DMS114 treated with DMSO at 0.1 percent for 48 hours (cell line): ENCODE measurements around the gene RAD9B.
"Not testable (repeated sequence)": the region's sequence is repeated elsewhere in the genome, so short reads cannot be mapped to it uniquely, and the experiment has no call there.

Experiments used
- DNase-seq: peaks from one replicate; lab custom pipeline; 2025; ENCODE audit not compliant: unreplicated experiment; lab: John Stamatoyannopoulos, UW

The RAD9B gene

GRCh38 chr12:110520876-110521712 is 19.0 kb downstream of the RAD9B start:
- not testable (repeated sequence) for DNase-seq

GRCh38 chr12:110528277-110528839 is 26.2 kb downstream of the RAD9B start:
- no peak for DNase-seq

- DNase-seq: no peak
Observed at GRCh38 chr12:110530511-110530910, 28.4 kb downstream of the RAD9B start.

GRCh38 chr12:110531741-110532333 is 29.7 kb downstream of the RAD9B start:
- DNase-seq: no peak

- DNase-seq: no peak
Observed at GRCh38 chr12:110532644-110533043, 30.5 kb downstream of the RAD9B start.

- DNase-seq: no peak
Observed at GRCh38 chr12:110533607-110534006, 31.5 kb downstream of the RAD9B start.

GRCh38 chr12:110534811-110535210 is 32.7 kb downstream of the RAD9B start:
- DNase-seq: no peak

- DNase-seq: no peak
Observed at GRCh38 chr12:110536834-110537604, 34.9 kb downstream of the RAD9B start.

- DNase-seq: no peak
Observed at GRCh38 chr12:110537605-110538409, 35.7 kb downstream of the RAD9B start.

GRCh38 chr12:110538869-110539622 is 36.9 kb downstream of the RAD9B start:
- no peak for DNase-seq

- no peak for DNase-seq
Observed at GRCh38 chr12:110540048-110540447, 37.9 kb downstream of the RAD9B start.

GRCh38 chr12:110543252-110543959 is 41.3 kb downstream of the RAD9B start:
- no peak for DNase-seq

- no peak for DNase-seq
Observed at GRCh38 chr12:110543965-110544364, 41.8 kb downstream of the RAD9B start.

- not testable (repeated sequence) for DNase-seq
Observed at GRCh38 chr12:110545259-110545658, 43.1 kb downstream of the RAD9B start.

- DNase-seq: no peak
Observed at GRCh38 chr12:110545812-110546211, 43.7 kb downstream of the RAD9B start.

- no peak for DNase-seq
Observed at GRCh38 chr12:110546339-110546738, 44.2 kb downstream of the RAD9B start.

- DNase-seq: no peak
Observed at GRCh38 chr12:110547090-110547489, 45.0 kb downstream of the RAD9B start.

GRCh38 chr12:110548678-110549077 is 46.5 kb downstream of the RAD9B start:
- DNase-seq: no peak

GRCh38 chr12:110549716-110550115 is 47.6 kb downstream of the RAD9B start:
- no peak for DNase-seq
